GM12878 (cell line): ENCODE results near the gene FADS3. TPM values are rescaled to one million over a fixed set of nuclear protein-coding genes. Genes with fewer than 3 reads are reported as not detected.

Source experiments
- ATAC-seq: fragments of 200-7000 bp; cut with Tn5 transposase; 3 replicates; pipeline ENCODE4 v1.9.1; 2020; ENCODE audit warnings: mild to moderate bottlenecking, moderate library complexity
- BruUV-seq: library from RNA; stranded (reverse); fragments of 400-500 nt; replicated peaks from 2 replicates; lab custom pipeline; 2021; lab: Mats Ljungman, UMichigan
- CTCF ChIA-PET: fragments of 300-600 bp; sonication (Branson Sonifier 250); formaldehyde crosslinking; extraction: SDS; loops from one replicate; lab custom pipeline; 2021; ENCODE audit warnings: inconsistent platforms; lab: Yijun Ruan, JAX
- POLR2A ChIA-PET: fragments of 350-600 bp; formaldehyde crosslinking; extraction: SDS; loops from one replicate; lab custom pipeline; 2021; ENCODE audit warnings: inconsistent platforms; lab: Charles Lee
- RAD21 ChIA-PET: fragments of 300-600 bp; sonication (Branson Sonifier 250); formaldehyde crosslinking; loops from one replicate; lab custom pipeline; 2023; ENCODE audit warnings: antibody characterized with exemption; ENCODE audit not compliant: unreplicated experiment; lab: Charles Lee
- SMC1A ChIA-PET: fragments of 300-600 bp; sonication (Branson Sonifier 250); formaldehyde crosslinking; loops from one replicate; lab custom pipeline; 2023; ENCODE audit not compliant: unreplicated experiment, uncharacterized antibody; lab: Charles Lee
- DNase-seq: peaks from one replicate; pipeline ENCODE4 v3.0.0-alpha.2; 2011; ENCODE audit warnings: low read depth, low spot score
- FAIRE-seq: peaks from 3 replicates; lab custom pipeline; 2011; peaks lifted over from hg19 to GRCh38; lab: Jason Lieb, UNC
- H2AFZ ChIP-seq: 2 replicates; pipeline ENCODE4 v1.6.0; 2011; ENCODE audit warnings: low read depth, low read length, control low read depth; ENCODE audit not compliant: control insufficient read depth
- H3K27ac ChIP-seq: 2 replicates; pipeline ENCODE4 v1.5.1; 2011; ENCODE audit warnings: control low read depth; ENCODE audit not compliant: control insufficient read depth, insufficient read depth
- H3K27me3 ChIP-seq, 2 experiments: replicated peaks in 1 of 2; 2 replicates each; pipeline versions ENCODE4 v1.6.0 to v1.6.1; 2011; ENCODE audit warnings: low read length in 1 of 2; ENCODE audit not compliant: control insufficient read depth in 2 of 2, insufficient read depth in 2 of 2
- H3K36me3 ChIP-seq, 2 experiments: 2 replicates each; pipeline ENCODE4 v1.5.1; 2011; ENCODE audit warnings: low read length in 1 of 2; ENCODE audit not compliant: control insufficient read depth in 2 of 2, insufficient read depth in 2 of 2
- H3K4me1 ChIP-seq: 2 replicates; pipeline ENCODE4 v1.6.1; 2011; ENCODE audit warnings: mild to moderate bottlenecking, low read length, moderate library complexity, mixed read lengths; ENCODE audit not compliant: control insufficient read depth, insufficient read depth
- H3K4me2 ChIP-seq: 2 replicates; pipeline ENCODE4 v1.6.0; 2011; ENCODE audit warnings: control low read depth; ENCODE audit not compliant: control insufficient read depth, insufficient read depth
- H3K4me3 ChIP-seq: fragments of 200-600 bp; sonication (generic); 2 replicates; pipeline ENCODE4 v1.5.1; 2016
- H3K79me2 ChIP-seq: 2 replicates; pipeline ENCODE4 v1.6.0; 2011; ENCODE audit warnings: low read length; ENCODE audit not compliant: control insufficient read depth, insufficient read depth
- H3K9ac ChIP-seq: 2 replicates; pipeline ENCODE4 v1.8.0; 2011; ENCODE audit warnings: low read length, control low read depth, mixed read lengths; ENCODE audit not compliant: control insufficient read depth, insufficient read depth
- H3K9me3 ChIP-seq: replicated peaks from 3 replicates; pipeline ENCODE4 v1.5.1; 2011; ENCODE audit warnings: mild to moderate bottlenecking, low read length; ENCODE audit not compliant: control insufficient read depth, insufficient read depth
- H4K20me1 ChIP-seq: 2 replicates; pipeline ENCODE4 v1.6.0; 2011; ENCODE audit not compliant: control insufficient read depth, insufficient read depth
- LARP7 ChIP-seq: fragments of 450-650 bp; IDR thresholded peaks from 2 replicates; pipeline ENCODE4 v1.6.1; 2017; ENCODE audit warnings: mild to moderate bottlenecking
- MEF2B ChIP-seq: fragments of 450-650 bp; IDR thresholded peaks from 2 replicates; pipeline ENCODE4 v1.6.1; 2018; ENCODE audit warnings: mild to moderate bottlenecking, moderate library complexity; ENCODE audit not compliant: partially characterized antibody, poor library complexity, severe bottlenecking
- POLR2A ChIP-seq: IDR thresholded peaks from 2 replicates; pipeline ENCODE4 v1.6.1; 2011; ENCODE audit warnings: low read depth, mild to moderate bottlenecking, low read length
- SUPT20H ChIP-seq: IDR thresholded peaks from 2 replicates; pipeline ENCODE4 v1.6.1; 2011; ENCODE audit warnings: low read depth, mild to moderate bottlenecking, low read length, moderate library complexity, borderline replicate concordance; ENCODE audit not compliant: control insufficient read depth
- WGBS: methylation state at CpG from one replicate; pipeline ENCODE4 v1.1.6; 2016; ENCODE audit warnings: low lambda C conversion rate; ENCODE audit not compliant: insufficient replicate concordance, insufficient coverage; ENCODE audit errors: missing lambda C conversion rate; 5-methylcytosine and 5-hydroxymethylcytosine counted together
- in situ Hi-C: fragments of 300-500 bp; cut with MboI; formaldehyde crosslinking; loops from 9 replicates; pipeline ENCODE4 v1.14.3; 2018; ENCODE audit warnings: mixed read lengths
- intact Hi-C: fragments of 100-400 bp; cut with micrococcal nuclease; formaldehyde crosslinking; loops from one replicate; pipeline ENCODE4 v1.14.2; 2022; ENCODE audit not compliant: unreplicated experiment
- polyA plus RNA-seq, 11 experiments: library from polyadenylated mRNA; depleted of rRNA in 4 of 11; unstranded in 6 of 11; stranded (reverse) in 5 of 11; fragments of >200 nt; fragmentation: Nextera tagmentation in 4 of 11; fragmentation: Illumina TruSeq in 1 of 11; extraction: Ambion mirVana in 4 of 11; extraction: Trizol in 1 of 11; gene quantifications; 1 replicate in 1 of 11; 2 replicates in 10 of 11; pipeline versions ENCODE4 v1.2.1 to v1.2.3, GENCODE V29; 2011 to 2016; ENCODE audit warnings: inconsistent platforms in 2 of 11, missing spikeins in 2 of 11, low read depth in 1 of 11
- total RNA-seq, 4 experiments: library from RNA; depleted of rRNA in 3 of 4; stranded (reverse); fragments of >200 nt in 3 of 4; fragmentation: Illumina TruSeq in 1 of 4; extraction: Trizol in 1 of 4; gene quantifications; 2 replicates each; pipeline versions ENCODE4 v1.2.1 to v1.2.3, GENCODE V29; 2013 to 2021

Gene FADS3
- total and polyA plus RNA-seq, 10 of the 15 experiments (the other 5 are each of a cell fraction or from before 2014, with no cell fraction given): 0.23 to 8.1 (median 4.2) TPM

DNA sequence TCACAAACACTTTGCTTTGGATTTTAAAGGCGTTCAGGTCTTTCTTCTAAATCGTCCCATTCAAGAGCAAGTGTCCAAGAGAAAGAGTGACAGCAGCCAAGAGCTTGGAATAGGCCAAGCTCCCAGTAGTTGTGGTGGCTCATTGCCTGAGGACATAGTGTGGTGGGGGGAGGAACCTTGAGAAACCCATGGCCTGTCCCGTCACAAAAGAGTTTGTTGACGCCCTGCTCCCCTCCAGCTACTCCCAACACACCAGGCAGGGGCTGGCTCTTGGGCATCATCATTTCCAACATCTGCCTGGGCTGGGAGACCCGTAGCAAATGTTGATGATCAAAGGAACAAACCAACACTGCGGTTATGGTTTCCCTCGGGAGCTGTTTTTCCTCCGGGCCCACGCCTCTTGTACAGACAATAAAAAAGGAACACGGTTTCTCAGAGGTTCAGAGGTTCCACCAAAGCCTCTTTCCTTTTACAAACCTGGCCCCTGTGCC is 20.8 kb downstream of the FADS3 start:
- in situ Hi-C loops: no loop called here
- no peak for DNase-seq
- intact Hi-C loops: loop anchor here (2.0 to 5.0 kb wide), 2 partner anchors 73 to 76 kb away; no protein-coding TSS in a partner anchor
- ChIA-PET RAD21 (interaction anchor here (0.6 to 3.3 kb wide), 10 partner anchors 10 to 873 kb away, joined by 3 to 19 read pairs (median 6); no protein-coding TSS in a partner anchor), CTCF (interaction anchor here (0.6 to 5.3 kb wide), 18 partner anchors 10 to 292 kb away, joined by 3 to 49 read pairs (median 4); partner anchors contain the start of genes FADS2, FEN1 and TMEM258), POLR2A (interaction anchor here (1.2 kb wide), 1 partner anchor 78 kb away, joined by 3 read pairs; the partner anchor contains the start of gene FEN1), SMC1A (interaction anchor here (0.6 to 2.4 kb wide), 9 partner anchors 11 to 238 kb away, joined by 3 to 13 read pairs (median 9); no protein-coding TSS in a partner anchor)
- BruUV-seq: no TSS peak
- no peaks in the 10 kb centered on the region; a peak in 1 of 4 replicates for H3K27me3 ChIP-seq
- H3K9me3 ChIP-seq: no peaks in the 10 kb centered on the region
- H3K79me2 ChIP-seq: no peaks in the 10 kb centered on the region
- ATAC-seq: no peak; the same call in 2 of the 3 replicates
- TF ChIP-seq MEF2B (peak; percentile 18), SUPT20H (no peak)
- H3K4me1 ChIP-seq: no peaks in the 10 kb centered on the region
- H3K4me2 ChIP-seq: no peak overlapping the region
- H3K9ac ChIP-seq: no peak overlapping the region
- no peak overlapping the region for H2AFZ ChIP-seq
- 9% methylated on average over 10 of the region's 10 CpGs for WGBS
- peaks cover 0 to 4% of the 10 kb centered on the region in 2 experiments; a peak in 2 of 4 replicates for H3K36me3 ChIP-seq
- H3K4me3 ChIP-seq: no peak overlapping the region
- H4K20me1 ChIP-seq: no peaks in the 10 kb centered on the region
- H3K27ac ChIP-seq: no peak overlapping the region
- FAIRE-seq: peak; percentile 27

GRCh38 chr11:61869708-61870451 is 21.5 kb downstream of the FADS3 start:
- ATAC-seq (no peak), DNase-seq (no peak), FAIRE-seq (no peak)
- H3K4me2 ChIP-seq: no peak overlapping the region
- no peak overlapping the region for H3K27ac ChIP-seq
- intact Hi-C loops (loop anchor here (2.0 to 5.0 kb wide), 2 partner anchors 73 to 77 kb away; no protein-coding TSS in a partner anchor), in situ Hi-C loops (no loop called here)
- no peaks in the 10 kb centered on the region for H4K20me1 ChIP-seq
- RAD21 ChIA-PET: interaction anchor here (0.9 to 3.3 kb wide), 8 partner anchors 11 to 239 kb away, joined by 3 to 19 read pairs (median 8); no protein-coding TSS in a partner anchor
- CTCF ChIA-PET: interaction anchor here (0.7 to 5.3 kb wide), 15 partner anchors 11 to 239 kb away, joined by 3 to 49 read pairs (median 4); partner anchors contain the start of genes FADS2, FEN1 and TMEM258
- H3K9ac ChIP-seq: no peak overlapping the region
- 64% methylated on average over 21 of the region's 21 CpGs for WGBS
- H3K9me3 ChIP-seq: no peaks in the 10 kb centered on the region
- SMC1A ChIA-PET: interaction anchor here (0.7 to 2.4 kb wide), 7 partner anchors 12 to 212 kb away, joined by 3 to 13 read pairs (median 9); no protein-coding TSS in a partner anchor
- H3K79me2 ChIP-seq: no peaks in the 10 kb centered on the region
- H3K4me1 ChIP-seq: no peaks in the 10 kb centered on the region
- no peaks in the 10 kb centered on the region; a peak in 1 of 4 replicates for H3K27me3 ChIP-seq
- peak; percentile 27; the same call in 1 of the 2 replicates for TF ChIP-seq POLR2A
- no peak for TF ChIP-seq LARP7
- H3K4me3 ChIP-seq: no peak overlapping the region
- no TSS peak for BruUV-seq
- POLR2A ChIA-PET: interaction anchor here (0.6 kb wide), 1 partner anchor 19 kb away, joined by 5 read pairs; no protein-coding TSS in a partner anchor
- no peak overlapping the region for H2AFZ ChIP-seq
- peaks cover 0 to 7% of the 10 kb centered on the region in 2 experiments; a peak in 3 of 4 replicates for H3K36me3 ChIP-seq
